GM21360 (cell line): ENCODE measurements around the gene CD68.

Experiments used
- ATAC-seq: cut with Tn5 transposase; IDR thresholded peaks from one replicate; pipeline ENCODE4 v1.9.1; 2021; ENCODE audit warnings: mild to moderate bottlenecking, moderate library complexity; ENCODE audit not compliant: unreplicated experiment

CD68 gene

GRCh38 chr17:7559320-7560171 is 19.9 kb upstream of the CD68 start:
- no peak for ATAC-seq

- ATAC-seq, result no peak
Observed at GRCh38 chr17:7560172-7561027, 19.0 kb upstream of the CD68 start.

- ATAC-seq, result peak; percentile 40
Observed at GRCh38 chr17:7561028-7561575, 18.3 kb upstream of the CD68 start.

- ATAC-seq, result peak; percentile 54
Observed at GRCh38 chr17:7561589-7562207, 17.7 kb upstream of the CD68 start, which contains the start of gene SENP3. TSS of gene SENP3 (plus strand) at chr17:7561919. CDS start at chr17:7563077, 1,158 bp downstream.

GRCh38 chr17:7562208-7562605 is 17.2 kb upstream of the CD68 start:
- peak; percentile 8 for ATAC-seq

- no peak for ATAC-seq
Observed at GRCh38 chr17:7563115-7563869, 16.1 kb upstream of the CD68 start.

GRCh38 chr17:7569571-7569970 is 9.9 kb upstream of the CD68 start:
- ATAC-seq, result no peak

GRCh38 chr17:7570351-7570750 is 9.1 kb upstream of the CD68 start:
- ATAC-seq, result no peak

GRCh38 chr17:7572338-7572587 is 7.2 kb upstream of the CD68 start:
- ATAC-seq, result no peak

GRCh38 chr17:7572588-7573323 is 6.7 kb upstream of the CD68 start:
- peak; percentile 83 for ATAC-seq

- ATAC-seq, result no peak
Observed at GRCh38 chr17:7573324-7574080, 5.9 kb upstream of the CD68 start.

- no peak for ATAC-seq
Observed at GRCh38 chr17:7574176-7574953, 5.1 kb upstream of the CD68 start.

GRCh38 chr17:7575481-7575883 is 4.0 kb upstream of the CD68 start:
- ATAC-seq, result no peak

- ATAC-seq, result no peak
Observed at GRCh38 chr17:7575959-7576358, 3.5 kb upstream of the CD68 start.

GRCh38 chr17:7576432-7576937 is 3.0 kb upstream of the CD68 start:
- no peak for ATAC-seq

- no peak for ATAC-seq
Observed at GRCh38 chr17:7577327-7578199, 1.9 kb upstream of the CD68 start.

GRCh38 chr17:7579834-7580603 is 581 bp downstream of the CD68 start:
- ATAC-seq, result no peak
